ENCODE results near the gene ZNF784. TPM values are rescaled to one million over a fixed set of nuclear protein-coding genes. Genes with fewer than 3 reads are reported as not detected.

Gene ZNF784
- 4.9 and 7.1 TPM in 2 replicates for total RNA-seq
- polyA plus RNA-seq = 4.9 and 5.6 TPM in 2 replicates
- polyA plus RNA-seq (2011; cell fraction: cytosol; rRNA removed) = 3.0 and 3.5 TPM in 2 replicates
- polyA plus RNA-seq (2011; cell fraction: nucleus; rRNA removed) = 8.6 and 9.3 TPM in 2 replicates
- polyA plus RNA-seq (2012) = 3.6 and 5.6 TPM in 2 replicates
- polyA minus RNA-seq = 4.6 and 5.7 TPM in 2 replicates
- polyA minus RNA-seq (2011; cell fraction: cytosol; rRNA and poly(A)+ RNA removed) = 3.3 TPM
- polyA minus RNA-seq (2011; cell fraction: nucleus; rRNA and poly(A)+ RNA removed) = 4.3 and 6.3 TPM in 2 replicates
- percentile 43 among the genes with signal in this experiment for Bru-seq, nascent RNA
- percentile 44 among the genes with signal in this experiment for BruChase-seq, experiment 1, labeled RNA remaining after a 6-hour chase
- BruChase-seq, experiment 2, labeled RNA remaining after a 2-hour chase = percentile 40 among the genes with signal in this experiment
- long read RNA-seq, partial matches to known transcripts = 0 of 3 reads
- long read RNA-seq, other reads (novel, unspliced or antisense) = 2 of 3 reads

- Histone ChIP-seq H4K20me1 (replicated peaks; ENCODE audit: control insufficient read depth, extremely low read depth, insufficient read depth, low read length) (no peaks in the 10 kb centered on the region), H3K79me2 (ENCODE audit: control insufficient read depth, insufficient read depth, low read length) (no peaks in the 10 kb centered on the region), H3K4me2 (ENCODE audit: insufficient read depth, low read length) (peak within 1 kb of the TSS; percentile 94), H3K27ac (ENCODE audit: insufficient read depth, low read depth, low read length) (peak within 1 kb of the TSS; percentile 54), H2AFZ (ENCODE audit: low read depth, low read length) (peak within 1 kb of the TSS; percentile 100), H3K27me3 (ENCODE audit: control insufficient read depth in 2 of 2, insufficient read depth in 2 of 2, low read length in 2 of 2) (no peaks in the 10 kb centered on the region), H3K4me3 (replicated peaks in 1 of 3; ENCODE audit: insufficient read depth in 1 of 3, low read depth in 1 of 3, low read length in 3 of 3) (peak within 1 kb of the TSS; percentile 58 to 78 (median 74)), H3K36me3 (ENCODE audit: control insufficient read depth in 2 of 2, extremely low read depth in 1 of 2, insufficient read depth in 2 of 2, low read length in 2 of 2) (peaks cover 0 to 3% of the 10 kb centered on the region in 2 experiments), H3K4me1 (ENCODE audit: control insufficient read depth, extremely low read depth, insufficient read depth, low read length) (peaks cover 6% of the 10 kb centered on the region), H3K9ac (replicated peaks; ENCODE audit: extremely low read depth, insufficient read depth, low read length) (peak within 1 kb of the TSS; percentile 84), H3K9me1 (replicated peaks; ENCODE audit: control insufficient read depth, extremely low read depth, insufficient read depth, low read length) (no peaks in the 10 kb centered on the region), H3K9me3 (replicated peaks; ENCODE audit: control insufficient read depth, insufficient read depth, low read length) (no peaks in the 10 kb centered on the region)
- BruUV-seq (replicated peaks) = no TSS peak
- intact Hi-C loops (cut with micrococcal nuclease) = loop anchor here (1.0 kb wide), 3 partner anchors 19 to 163 kb away; partner anchors contain the start of genes FIZ1, ISOC2 and ZNF865
- CTCF ChIA-PET = interaction anchor here (0.7 to 2.9 kb wide), 10 partner anchors 9 to 483 kb away, joined by 3 to 15 read pairs (median 6); partner anchors contain the start of gene ZNF865
- DNase-seq (ENCODE audit: low read depth, low spot score) (peak; percentile 92), FAIRE-seq (peak; percentile 89)
- POLR2A ChIA-PET = interaction anchor here (0.6 to 1.4 kb wide), 8 partner anchors 25 to 1151 kb away, joined by 3 to 10 read pairs (median 5); partner anchors contain the start of genes CDC42EP5, FIZ1 and ZSCAN5A
- TF ChIP-seq MAX (IDR thresholded peaks at IDR 0.05; ENCODE audit: insufficient read depth, insufficient read length) (no peak), POLR2A (IDR thresholded peaks at IDR 0.05; ENCODE audit: low read depth, low read length) (peak; percentile 80), CTCF (IDR thresholded peaks at IDR 0.05; ENCODE audit: extremely low read depth in 1 of 2, insufficient read depth in 1 of 2, low read depth in 1 of 2, low read length in 2 of 2) (no peak), MYC (IDR thresholded peaks at IDR 0.05; ENCODE audit: low read depth, low read length) (no peak), FOS (IDR thresholded peaks at IDR 0.05; ENCODE audit: borderline replicate concordance, insufficient read depth, low read length) (no peak), POLR2AphosphoS5 (IDR thresholded peaks at IDR 0.05; ENCODE audit: insufficient read depth, low read depth, low read length) (peak; percentile 84), JUN (IDR thresholded peaks at IDR 0.05; ENCODE audit: borderline replicate concordance, insufficient read depth, insufficient read length, low read depth) (no peak), GATA2 (IDR thresholded peaks at IDR 0.05; ENCODE audit: insufficient read depth, insufficient read length, low read depth, low read length) (no peak)
- dilution Hi-C loops (cut with MboI; ENCODE audit: extremely low pct_ligation_motif_present, low sequenced_read_pairs) = no loop called here
Measured at GRCh38 chr19:55624109-55625003, at the start of gene ZNF784. Gene ZNF784, minus strand, starts transcription at chr19:55624566. Its CDS starts 5 bp downstream, at chr19:55624561.

Data from endothelial cell of umbilical vein (primary cell).